Left ventricle myocardium superior (tissue), 1 donor: ENCODE data around the gene FEM1B. TPM values are rescaled to one million over a fixed set of nuclear protein-coding genes. Genes with fewer than 3 reads are reported as not detected.
A peak's percentile ranks its signal among the peaks of the same experiment; 100 is the strongest.
"Not testable (repeated sequence)": the region's sequence is repeated elsewhere in the genome, so short reads cannot be mapped to it uniquely, and the experiment has no call there.

Experiments
- ATAC-seq: fragments of 200-7000 bp; cut with Tn5 transposase; one replicate; pipeline ENCODE4 v1.9.1; 2020; ENCODE audit warnings: mild to moderate bottlenecking, moderate library complexity
- DNase-seq: peaks from one replicate; pipeline ENCODE4 v3.0.0-alpha.2; 2020
- intact Hi-C: fragments of 100-400 bp; cut with micrococcal nuclease; formaldehyde crosslinking; loops from one replicate; pipeline ENCODE4 v1.11.0; 2022
- long read RNA-seq: library from polyadenylated mRNA; unstranded; transcript quantifications from one replicate; pipeline ENCODE4 v2.0.0, GENCODE V29; 2021
- total RNA-seq: library from RNA; stranded (reverse); fragmentation: NEBNext Ultra II Directional; extraction: Animal tissue kit (Norgen Biotek cat#: 25700); gene quantifications from one replicate; pipeline ENCODE4 v1.2.1, GENCODE V29; 2021
- donor health status: DM: no; HTN: yes; CAD: no; lungs with severe emphysema.

Gene FEM1B
- total RNA-seq, result 45.1 TPM
- long read RNA-seq, full-length matches to known transcripts, result 34 of 41 reads
- long read RNA-seq, partial matches to known transcripts, result 0 of 41 reads
- long read RNA-seq, other reads (novel, unspliced or antisense), result 7 of 41 reads

- intact Hi-C loops, result no loop called here
- DNase-seq (peak; percentile 93), ATAC-seq (peak; percentile 91)
These were observed at the start of gene FEM1B for GRCh38 chr15:68277603-68278344. Gene FEM1B, plus strand, starts transcription at chr15:68277745. Its CDS starts 673 bp downstream, at chr15:68278418.

DNA sequence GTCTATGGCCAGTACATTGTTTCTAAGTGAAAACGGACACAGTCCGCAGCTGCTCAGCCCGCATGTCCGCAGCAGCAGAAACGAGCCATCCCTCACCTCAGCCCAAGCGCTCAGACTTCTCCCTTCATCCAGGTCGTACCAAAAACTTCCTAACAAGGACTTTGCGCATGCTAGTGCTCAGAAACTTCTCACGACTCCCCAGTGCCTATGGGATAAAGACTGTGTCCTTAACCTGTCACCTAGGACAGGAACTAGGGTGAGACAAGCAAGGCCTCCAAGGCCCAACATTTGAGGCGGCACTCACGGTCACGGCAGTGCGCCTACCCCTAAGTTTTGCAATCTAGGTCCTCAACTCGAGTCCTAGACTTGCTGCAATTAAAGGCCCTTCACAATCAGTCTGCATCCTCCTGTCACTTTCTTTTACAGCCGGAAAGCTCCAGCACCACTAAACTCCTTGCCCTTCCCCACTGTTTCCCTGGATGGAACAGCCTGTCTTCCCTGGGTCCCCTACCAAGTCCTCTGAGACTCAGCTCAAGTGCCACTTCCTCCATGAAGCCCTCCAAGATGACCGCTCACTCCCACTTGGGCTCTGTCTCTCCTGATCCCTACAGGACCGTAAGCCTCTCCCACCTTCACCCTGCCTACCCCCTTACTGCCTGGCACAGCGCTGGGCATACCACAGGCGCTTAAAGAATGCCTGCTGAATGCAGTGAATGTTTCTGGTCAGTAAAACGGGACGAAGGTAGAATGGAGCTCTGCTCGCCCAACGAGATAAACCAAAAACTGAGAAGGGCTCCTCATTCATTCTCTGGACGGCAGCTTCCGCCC lies 49.2 kb upstream of the FEM1B start:
- ATAC-seq (no peak), DNase-seq (no peak)
- intact Hi-C loops, result no loop called here

GRCh38 chr15:68228971-68229385 lies 48.6 kb upstream of the FEM1B start:
- peak; percentile 2 for ATAC-seq
- intact Hi-C loops, result no loop called here
- DNase-seq, result peak; percentile 47

- DNase-seq (peak; percentile 90), ATAC-seq (peak; percentile 98)
- intact Hi-C loops, result no loop called here
These were observed 48.0 kb upstream of the FEM1B start, which contains the start of gene CLN6 for GRCh38 chr15:68229386-68230156. Gene CLN6, minus strand, starts transcription at chr15:68229728. Its CDS starts 144 bp downstream, at chr15:68229584.

GRCh38 chr15:68230157-68231100 lies 47.1 kb upstream of the FEM1B start:
- intact Hi-C loops, result no loop called here
- no peak for DNase-seq
- no peak for ATAC-seq

- DNase-seq (no peak), ATAC-seq (no peak)
- intact Hi-C loops, result no loop called here
These were observed 46.3 kb upstream of the FEM1B start for GRCh38 chr15:68231102-68231818.

DNA sequence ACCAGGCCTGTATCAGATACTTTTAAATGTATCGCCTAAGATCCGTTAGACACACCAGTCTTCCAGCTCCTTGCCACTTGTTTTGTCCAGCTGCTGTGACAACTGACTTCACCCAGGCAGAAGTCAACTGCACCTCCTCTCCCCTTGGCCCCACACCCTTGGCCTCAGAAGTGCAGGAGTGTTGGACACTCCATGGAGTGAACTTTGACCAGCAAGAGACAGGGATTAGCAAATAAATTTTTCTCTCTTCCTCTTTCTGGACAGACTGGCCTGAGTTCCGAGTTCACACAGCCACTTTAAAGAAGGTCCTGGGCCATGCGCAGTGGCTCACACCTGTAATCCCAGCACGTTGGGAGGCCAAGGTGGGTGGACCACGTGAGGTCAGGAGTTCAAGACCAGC lies 45.1 kb upstream of the FEM1B start:
- DNase-seq, result no peak
- no peak for ATAC-seq
- intact Hi-C loops, result no loop called here

DNA sequence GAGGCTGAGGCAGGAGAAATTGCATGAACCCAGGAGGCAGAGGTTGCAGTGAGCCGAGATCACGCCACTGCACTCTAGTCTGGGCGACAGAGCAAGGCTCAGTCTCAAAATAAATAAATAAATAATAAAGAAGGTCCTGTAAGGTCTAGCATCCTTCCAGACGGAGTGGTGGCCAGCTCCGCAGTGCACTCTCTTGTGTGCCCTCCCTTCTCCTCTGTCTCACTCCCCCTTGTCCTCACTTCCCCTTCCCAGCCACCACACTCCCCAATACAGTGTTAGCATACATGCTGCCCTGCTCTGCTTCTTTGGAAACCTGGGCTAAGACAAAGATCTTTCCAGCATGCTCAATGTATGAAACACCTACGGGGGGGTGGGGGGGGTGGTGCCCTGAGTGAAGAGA lies 44.6 kb upstream of the FEM1B start:
- DNase-seq, result no peak
- intact Hi-C loops, result no loop called here
- ATAC-seq, result no peak

GRCh38 chr15:68234060-68234459 lies 43.5 kb upstream of the FEM1B start:
- DNase-seq, result no peak
- ATAC-seq, result no peak
- intact Hi-C loops, result no loop called here

- ATAC-seq, DNase-seq, intact Hi-C loops: not testable (repeated sequence)
These were observed 43.0 kb upstream of the FEM1B start for GRCh38 chr15:68234520-68234919.

GRCh38 chr15:68235022-68235421 lies 42.5 kb upstream of the FEM1B start:
- intact Hi-C loops, result no loop called here
- no peak for ATAC-seq

GRCh38 chr15:68239025-68239424 lies 38.5 kb upstream of the FEM1B start:
- no peak for DNase-seq
- intact Hi-C loops, result no loop called here
- no peak for ATAC-seq

More at GRCh38 chr15:68235022-68235421, 42.5 kb upstream of the FEM1B start:
- DNase-seq, result no peak

DNA sequence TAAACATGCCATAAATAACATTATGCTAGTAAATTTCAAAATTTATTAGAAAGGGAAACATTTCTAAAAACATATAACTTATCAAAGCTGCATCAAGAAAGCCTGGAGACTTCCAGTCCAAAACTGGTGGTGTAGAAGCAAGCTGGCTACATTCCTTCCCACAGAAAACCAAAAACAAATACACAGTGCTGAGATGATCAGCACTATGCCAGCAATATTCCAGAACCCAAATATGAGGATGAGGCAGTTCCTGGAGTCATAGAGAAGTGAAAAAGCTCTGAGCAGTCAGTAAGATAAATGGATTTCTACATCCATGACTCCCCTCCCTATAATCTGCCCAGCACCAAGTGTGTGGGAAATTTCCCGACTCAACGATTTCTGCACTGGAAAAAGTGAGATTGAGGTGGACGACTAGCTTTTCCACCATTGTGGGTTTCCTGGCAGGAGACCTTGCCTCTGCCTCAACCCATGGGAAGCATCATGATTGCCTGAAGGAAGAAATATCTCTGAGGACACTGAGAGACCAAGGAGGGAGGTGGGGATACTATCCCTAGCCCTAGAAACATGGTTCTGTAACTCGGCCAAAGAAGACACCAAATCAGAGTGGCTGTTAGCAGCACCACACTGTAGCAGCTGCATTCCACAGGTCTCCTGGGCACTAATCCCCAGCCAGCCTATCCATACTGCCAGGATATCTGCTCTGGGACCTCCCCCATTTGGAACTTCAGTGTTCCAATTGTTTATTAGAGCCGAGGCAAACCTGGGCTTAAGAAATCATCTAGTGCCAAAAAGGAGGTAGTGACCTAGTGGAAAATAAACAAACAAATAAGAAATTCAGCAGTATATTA lies 36.2 kb upstream of the FEM1B start:
- intact Hi-C loops, result no loop called here
- DNase-seq, result no peak
- ATAC-seq, result no peak

GRCh38 chr15:68244235-68244634 lies 33.3 kb upstream of the FEM1B start:
- DNase-seq (no peak), ATAC-seq (no peak)
- intact Hi-C loops, result no loop called here

GRCh38 chr15:68249058-68249713 lies 28.4 kb upstream of the FEM1B start:
- ATAC-seq (peak; percentile 35), DNase-seq (no peak)
- intact Hi-C loops, result no loop called here

DNA sequence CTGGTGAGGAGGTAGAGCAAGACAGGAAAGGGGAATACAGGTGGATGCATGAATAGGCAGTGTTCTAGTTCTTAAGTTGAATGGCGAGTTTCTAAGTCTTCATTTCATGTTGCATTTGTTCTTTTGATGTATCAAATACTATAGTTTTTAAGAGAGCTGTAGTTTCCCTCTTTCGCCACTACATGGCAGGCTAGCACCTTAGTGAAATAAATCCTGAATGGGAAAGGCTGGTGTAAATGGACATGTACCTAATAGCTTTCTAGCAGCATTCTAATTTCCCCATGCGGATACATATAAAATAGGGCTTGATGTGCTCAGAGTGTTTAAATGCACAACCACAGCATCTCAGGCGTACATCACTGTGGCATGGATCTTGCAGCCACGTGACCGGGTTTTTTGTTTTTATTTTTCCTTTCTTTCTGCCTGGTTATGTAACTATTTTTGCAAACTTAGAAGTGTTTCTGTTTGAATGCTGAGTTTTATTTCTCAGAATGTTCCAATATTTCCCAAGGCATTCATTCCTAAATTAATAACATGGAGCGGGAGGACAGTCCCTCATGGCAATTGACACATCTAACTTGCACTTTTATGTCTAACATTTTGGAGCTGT lies 24.5 kb upstream of the FEM1B start:
- no peak for ATAC-seq
- intact Hi-C loops, result no loop called here
- no peak for DNase-seq
